Kidney epithelial cell (primary cell): ENCODE data around the gene C1QTNF12. TPM values are rescaled to one million over a fixed set of nuclear protein-coding genes. Genes with fewer than 3 reads are reported as not detected.

Experiments
- DNase-seq: peaks from one replicate; pipeline ENCODE4 v3.0.0-alpha.2; 2010; ENCODE audit warnings: low read depth
- H3K27me3 ChIP-seq: 2 replicates; pipeline ENCODE4 v1.6.0; 2011; ENCODE audit warnings: low read length; ENCODE audit not compliant: control insufficient read depth, insufficient read depth
- H3K36me3 ChIP-seq: 2 replicates; pipeline ENCODE4 v1.5.1; 2011; ENCODE audit warnings: low read length; ENCODE audit not compliant: control insufficient read depth, insufficient read depth
- H3K4me3 ChIP-seq: 2 replicates; pipeline ENCODE4 v1.5.1; 2011; ENCODE audit warnings: low read depth, mild to moderate bottlenecking, control low read depth, low read length
- CTCF ChIP-seq: IDR thresholded peaks from 2 replicates; pipeline ENCODE4 v1.5.1; 2011; ENCODE audit warnings: mild to moderate bottlenecking, moderate library complexity, low read length, control low read depth, inconsistent platforms; ENCODE audit not compliant: insufficient read depth, poor library complexity, severe bottlenecking
- total RNA-seq: library from RNA; depleted of rRNA; stranded (reverse); fragments of >200 nt; gene quantifications from 2 replicates; pipeline ENCODE4 v1.2.3, GENCODE V29; 2015

Gene C1QTNF12
- total RNA-seq, 1 donor from 2014 or later, result 0.88 TPM

- no peak for DNase-seq
Observed at GRCh38 chr1:1282998-1283397, 36.5 kb upstream of the C1QTNF12 start.

GRCh38 chr1:1281533-1282321, 35.2 kb upstream of the C1QTNF12 start:
- TF ChIP-seq CTCF, result no peak
- no peak for DNase-seq
- H3K4me3 ChIP-seq, result no peak overlapping the region
- H3K36me3 ChIP-seq, result no peaks in the 10 kb centered on the region
- H3K27me3 ChIP-seq, result peaks cover 16% of the 10 kb centered on the region

More at GRCh38 chr1:1282998-1283397, 36.5 kb upstream of the C1QTNF12 start:
- Histone ChIP-seq H3K27me3 (peaks cover 25% of the 10 kb centered on the region), H3K36me3 (no peaks in the 10 kb centered on the region), H3K4me3 (no peak overlapping the region)
- no peak for TF ChIP-seq CTCF

- no peak for TF ChIP-seq CTCF
- H3K4me3 ChIP-seq, result no peak overlapping the region
- no peak for DNase-seq
- no peaks in the 10 kb centered on the region for H3K36me3 ChIP-seq
- peaks cover 8% of the 10 kb centered on the region for H3K27me3 ChIP-seq
Observed at GRCh38 chr1:1280782-1281481, 34.4 kb upstream of the C1QTNF12 start.

GRCh38 chr1:1279028-1279427, 32.5 kb upstream of the C1QTNF12 start:
- Histone ChIP-seq H3K4me3 (no peak overlapping the region), H3K27me3 (no peaks in the 10 kb centered on the region), H3K36me3 (no peaks in the 10 kb centered on the region)
- DNase-seq, result no peak
- TF ChIP-seq CTCF, result no peak

- no peaks in the 10 kb centered on the region for H3K36me3 ChIP-seq
- TF ChIP-seq CTCF, result no peak
- no peak for DNase-seq
- H3K4me3 ChIP-seq, result no peak overlapping the region
- H3K27me3 ChIP-seq, result no peaks in the 10 kb centered on the region
Observed at GRCh38 chr1:1278620-1279019, 32.1 kb upstream of the C1QTNF12 start.
